Sigmoid colon (tissue), 4 donors: Measurements from ENCODE around the gene C14orf132.

Experiments
- CTCF ChIP-seq, 4 experiments: fragments of 450-650 bp in 3 of 4; fragments of 200-600 bp in 1 of 4; IDR thresholded peaks; one replicate each; pipeline ENCODE4 v1.5.1; 2016 to 2019; ENCODE audit warnings: antibody characterized with exemption in 4 of 4, mild to moderate bottlenecking in 3 of 4, moderate library complexity in 2 of 4
- EP300 ChIP-seq, 4 donors: sonication (generic); formaldehyde crosslinking; IDR thresholded peaks; one replicate each; pipeline ENCODE4 v1.6.1; 2017; ENCODE audit warnings: antibody characterized with exemption in 4 of 4
- POLR2A ChIP-seq, 2 donors: fragments of 450-650 bp; IDR thresholded peaks; one replicate each; pipeline ENCODE4 v1.6.1; 2016; ENCODE audit warnings: antibody characterized with exemption in 2 of 2, mild to moderate bottlenecking in 2 of 2, moderate library complexity in 2 of 2
- POLR2AphosphoS5 ChIP-seq, 4 donors: sonication (generic); formaldehyde crosslinking; IDR thresholded peaks; one replicate each; pipeline ENCODE4 v1.6.1; 2017; ENCODE audit warnings: antibody characterized with exemption in 4 of 4

GRCh38 chr14:96081767-96082400 lies 42.7 kb downstream of the C14orf132 start:
- no peak for TF ChIP-seq POLR2A (IDR thresholded peaks at IDR 0.05)
- TF ChIP-seq CTCF (IDR thresholded peaks at IDR 0.05) = no peak
- no peak for TF ChIP-seq EP300 (IDR thresholded peaks at IDR 0.05)
- no peak for TF ChIP-seq POLR2AphosphoS5 (IDR thresholded peaks at IDR 0.05)
